ENCODE results near the gene RRAS.

- TF ChIP-seq POLR2A (IDR thresholded peaks at IDR 0.05) (no peak), CTCF (IDR thresholded peaks at IDR 0.05) (no peak)
These were observed 40.3 kb downstream of the RRAS start for GRCh38 chr19:49599378-49600295.
